DOHH2 (cell line): ENCODE measurements around the gene USP6NL.

Experiments
- EZH2phosphoT487 ChIP-seq: fragments of 200-600 bp; sonication (generic); IDR thresholded peaks from 2 replicates; pipeline ENCODE4 v1.6.1; 2017; ENCODE audit warnings: borderline replicate concordance, mild to moderate bottlenecking, antibody characterized with exemption, low read length, moderate library complexity, mixed read lengths
- TF ChIP-seq, protein P1 (sequence below): fragments of 200-600 bp; sonication (generic); IDR thresholded peaks from one replicate; pipeline ENCODE4 v1.5.1; 2014; ENCODE audit warnings: antibody characterized with exemption, mild to moderate bottlenecking, low read depth, low read length; ENCODE audit not compliant: poor library complexity, severe bottlenecking

DNA sequence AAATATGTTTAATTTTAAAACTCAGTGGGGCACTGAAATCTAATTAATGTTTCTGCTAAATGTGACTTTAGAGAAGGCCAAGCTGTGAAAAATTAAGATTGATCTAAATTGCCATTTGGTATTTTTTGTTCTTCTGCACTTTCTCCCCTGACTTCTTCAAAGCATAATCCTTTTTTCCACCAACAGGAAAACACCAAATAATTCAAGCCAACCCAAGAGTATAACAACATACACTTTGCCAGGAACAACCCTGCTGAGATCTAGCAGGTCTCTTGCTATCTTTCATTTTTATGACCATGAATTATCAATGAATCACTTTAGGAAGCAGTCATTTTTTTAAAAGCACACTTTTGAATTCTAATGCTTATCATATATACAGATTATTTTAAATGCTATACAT lies 100.1 kb downstream of the USP6NL start:
- TF ChIP-seq, protein P1, sequence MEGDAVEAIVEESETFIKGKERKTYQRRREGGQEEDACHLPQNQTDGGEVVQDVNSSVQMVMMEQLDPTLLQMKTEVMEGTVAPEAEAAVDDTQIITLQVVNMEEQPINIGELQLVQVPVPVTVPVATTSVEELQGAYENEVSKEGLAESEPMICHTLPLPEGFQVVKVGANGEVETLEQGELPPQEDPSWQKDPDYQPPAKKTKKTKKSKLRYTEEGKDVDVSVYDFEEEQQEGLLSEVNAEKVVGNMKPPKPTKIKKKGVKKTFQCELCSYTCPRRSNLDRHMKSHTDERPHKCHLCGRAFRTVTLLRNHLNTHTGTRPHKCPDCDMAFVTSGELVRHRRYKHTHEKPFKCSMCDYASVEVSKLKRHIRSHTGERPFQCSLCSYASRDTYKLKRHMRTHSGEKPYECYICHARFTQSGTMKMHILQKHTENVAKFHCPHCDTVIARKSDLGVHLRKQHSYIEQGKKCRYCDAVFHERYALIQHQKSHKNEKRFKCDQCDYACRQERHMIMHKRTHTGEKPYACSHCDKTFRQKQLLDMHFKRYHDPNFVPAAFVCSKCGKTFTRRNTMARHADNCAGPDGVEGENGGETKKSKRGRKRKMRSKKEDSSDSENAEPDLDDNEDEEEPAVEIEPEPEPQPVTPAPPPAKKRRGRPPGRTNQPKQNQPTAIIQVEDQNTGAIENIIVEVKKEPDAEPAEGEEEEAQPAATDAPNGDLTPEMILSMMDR: no peak
- TF ChIP-seq EZH2phosphoT487: no peak
